Measurements from ENCODE around the gene ARL15. TPM values are rescaled to one million over a fixed set of nuclear protein-coding genes. Genes with fewer than 3 reads are reported as not detected.
"Not testable (repeated sequence)": the region's sequence is repeated elsewhere in the genome, so short reads cannot be mapped to it uniquely, and the experiment has no call there.

ARL15 gene
- total RNA-seq, 1 donor: 29.1 TPM

DNA sequence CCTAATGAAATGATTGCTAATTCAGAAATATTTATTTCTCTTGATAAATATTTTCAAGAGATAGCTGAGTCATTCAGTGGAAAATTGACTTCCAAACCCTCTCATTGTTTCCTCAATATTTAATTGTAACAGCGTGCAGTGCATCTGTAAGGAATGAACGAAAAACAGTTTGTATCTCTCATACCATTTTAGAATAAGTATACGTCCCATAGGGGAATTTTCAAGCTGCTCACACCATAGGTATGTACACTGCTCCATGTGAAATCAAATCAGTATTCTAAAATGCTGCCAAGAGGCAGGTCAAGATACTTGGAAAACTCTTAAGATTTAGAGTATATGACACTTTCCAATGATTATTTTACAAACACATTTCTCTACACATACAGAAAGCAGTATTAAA is 202.2 kb downstream of the ARL15 start:
- DNase-seq (ENCODE audit: low read depth in 2 of 3, low spot score in 2 of 3): no peak

DNA sequence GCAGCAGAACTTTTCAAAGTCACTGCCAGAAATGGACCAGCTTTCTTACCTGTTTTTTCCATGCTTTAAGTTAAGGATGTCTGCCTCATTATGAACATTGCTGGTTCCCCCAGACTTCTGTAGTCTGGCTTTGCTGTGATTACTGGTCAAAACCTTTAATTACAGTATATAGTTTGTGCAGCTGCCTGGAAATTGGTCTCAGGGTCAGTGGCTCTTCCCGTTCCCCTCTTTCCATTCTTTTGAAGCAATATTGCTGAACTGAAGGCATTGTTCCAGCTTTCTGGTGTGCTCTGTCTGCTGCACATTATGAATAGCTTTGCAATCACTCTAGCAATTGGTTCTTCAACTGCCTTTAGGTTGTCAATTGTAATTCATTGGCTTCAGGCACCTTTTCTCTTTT is 206.5 kb downstream of the ARL15 start:
- DNase-seq (ENCODE audit: low read depth in 2 of 3, low spot score in 2 of 3): no peak

DNA sequence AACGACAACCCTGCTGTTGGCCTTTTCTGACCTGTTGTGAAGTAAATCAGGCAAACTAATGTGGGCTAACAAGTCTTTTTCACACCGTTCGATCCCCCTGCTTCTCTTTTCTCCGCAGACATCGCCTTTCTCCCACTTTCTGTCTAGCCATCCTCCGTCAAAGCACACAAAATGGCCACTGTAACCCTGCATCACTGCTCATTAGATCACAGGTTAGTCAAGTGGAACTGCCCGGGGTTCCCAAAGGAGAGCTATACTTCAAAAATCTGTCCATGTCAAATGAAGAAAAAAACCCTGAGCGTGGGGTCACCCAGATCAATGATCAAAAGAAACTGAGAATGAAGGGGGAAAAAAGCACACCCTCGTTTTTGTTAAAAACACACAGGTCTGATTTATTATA is 212.1 kb downstream of the ARL15 start:
- no peak for DNase-seq (ENCODE audit: low read depth in 2 of 3, low spot score in 2 of 3)

DNA sequence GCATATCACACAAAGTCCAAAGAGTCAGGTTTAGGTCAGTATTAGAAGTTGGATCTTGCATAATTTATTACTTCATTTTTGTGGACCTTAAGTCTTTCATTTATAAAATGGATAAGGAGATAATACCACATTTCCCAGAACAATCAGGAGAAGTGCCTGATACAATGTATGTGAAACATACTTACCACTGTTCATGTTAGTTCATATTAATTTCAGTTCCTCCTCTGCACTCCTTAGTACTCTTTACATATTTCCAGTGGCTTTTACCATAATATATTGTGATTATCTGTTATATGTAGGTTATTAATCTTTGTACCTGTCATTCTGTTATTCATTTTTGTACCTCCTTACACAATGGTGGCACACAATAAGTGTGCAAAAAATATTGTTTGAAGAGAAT is 214.4 kb downstream of the ARL15 start:
- DNase-seq (ENCODE audit: low read depth in 2 of 3, low spot score in 2 of 3): no peak

DNA sequence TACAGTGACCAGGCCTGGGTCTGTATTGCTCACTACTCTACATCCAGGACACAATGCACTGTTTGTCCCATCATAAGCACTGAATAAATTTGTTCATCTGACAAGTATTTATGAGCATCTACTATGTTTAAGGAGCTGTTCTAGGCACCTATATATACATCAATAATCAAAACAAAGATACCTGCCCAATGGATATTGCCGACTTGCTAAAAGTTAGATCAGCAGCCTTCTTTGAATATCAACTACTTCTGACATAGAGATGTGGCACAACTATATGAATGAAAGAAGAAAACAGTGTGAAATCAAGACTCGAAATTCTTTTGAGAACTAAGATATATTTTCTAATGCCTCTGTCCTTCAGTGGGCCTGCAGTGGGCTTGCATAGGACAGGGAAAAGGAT is 215.7 kb downstream of the ARL15 start:
- DNase-seq (ENCODE audit: low read depth in 2 of 3, low spot score in 2 of 3): no peak

DNA sequence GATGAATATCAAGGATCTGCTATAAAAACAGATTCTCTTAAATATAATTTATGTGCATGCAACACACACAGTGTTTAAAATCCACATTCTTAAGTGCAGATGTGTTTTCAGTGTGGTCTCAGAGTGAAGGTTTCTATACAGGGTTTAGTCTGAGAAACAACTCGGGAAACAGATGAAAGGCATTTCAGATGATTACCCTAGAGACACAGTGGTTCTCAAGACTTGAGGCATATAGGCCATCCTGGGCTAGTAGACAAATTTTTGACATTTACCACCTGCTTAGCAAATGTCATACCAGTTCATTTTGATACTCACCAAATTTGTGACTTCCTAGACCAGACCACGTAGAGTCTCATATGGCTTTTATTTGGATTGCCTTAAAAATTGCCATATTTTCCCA is 216.5 kb downstream of the ARL15 start:
- DNase-seq (ENCODE audit: low read depth in 2 of 3, low spot score in 2 of 3): no peak

DNA sequence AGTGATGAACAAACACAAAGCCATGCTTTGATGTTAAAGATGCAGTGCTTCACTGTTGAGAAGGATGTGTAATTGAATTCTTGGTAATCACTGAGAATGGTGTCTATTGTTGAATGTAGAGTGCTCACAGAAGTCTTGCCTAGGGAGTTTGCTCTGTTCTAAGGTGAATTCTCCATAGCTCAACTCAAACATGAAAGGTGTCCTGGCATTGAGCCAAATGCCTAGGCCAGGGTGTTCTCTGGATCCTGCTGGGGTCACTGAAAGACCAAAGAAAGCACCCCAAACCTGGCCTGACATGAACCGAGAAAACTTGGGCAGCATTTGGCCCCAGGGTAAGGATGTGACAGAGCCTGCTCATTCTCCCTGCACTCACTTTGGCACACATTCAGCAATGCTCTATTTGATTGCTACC is 217.3 kb downstream of the ARL15 start:
- DNase-seq (ENCODE audit: low read depth in 2 of 3, low spot score in 2 of 3): no peak

DNA sequence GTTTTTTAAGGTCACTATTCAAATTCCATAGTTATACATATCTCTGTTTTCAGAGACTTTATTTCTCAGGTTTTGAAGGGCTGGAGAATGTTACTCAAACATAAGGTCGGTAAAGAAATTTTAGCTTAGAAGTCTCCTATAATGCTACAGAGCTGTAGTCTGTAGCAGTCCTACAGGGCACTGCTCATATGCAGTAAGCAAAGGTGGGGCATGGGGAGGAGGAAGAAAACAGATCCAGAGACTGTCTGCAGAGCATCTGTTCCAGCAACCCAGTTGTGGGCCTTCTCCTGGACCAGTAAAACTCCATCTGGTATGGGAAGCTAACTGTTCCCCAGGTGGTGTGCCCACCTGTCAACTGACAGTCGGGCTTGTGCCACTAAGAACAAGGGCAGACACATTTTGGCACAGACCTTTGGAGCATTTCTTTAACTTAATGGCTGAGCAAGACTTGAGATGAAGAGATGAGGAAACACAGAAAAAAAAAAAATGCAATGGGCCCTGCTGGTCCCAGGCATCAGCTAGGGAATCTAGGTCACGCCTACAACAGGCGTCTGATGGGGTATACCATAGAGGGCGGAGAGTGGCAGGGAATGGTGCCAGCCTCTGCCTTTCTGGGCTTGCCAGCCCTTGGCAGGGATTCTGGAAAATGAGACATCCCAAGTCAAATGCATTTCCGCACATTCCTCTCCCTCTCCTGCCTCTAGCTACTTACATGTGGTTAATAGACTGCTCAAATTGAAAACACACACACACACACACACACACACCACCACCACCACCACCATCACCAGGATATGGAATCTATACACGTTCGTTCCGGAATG is 218.9 kb downstream of the ARL15 start:
- no peak for DNase-seq (ENCODE audit: low read depth in 2 of 3, low spot score in 2 of 3)

DNA sequence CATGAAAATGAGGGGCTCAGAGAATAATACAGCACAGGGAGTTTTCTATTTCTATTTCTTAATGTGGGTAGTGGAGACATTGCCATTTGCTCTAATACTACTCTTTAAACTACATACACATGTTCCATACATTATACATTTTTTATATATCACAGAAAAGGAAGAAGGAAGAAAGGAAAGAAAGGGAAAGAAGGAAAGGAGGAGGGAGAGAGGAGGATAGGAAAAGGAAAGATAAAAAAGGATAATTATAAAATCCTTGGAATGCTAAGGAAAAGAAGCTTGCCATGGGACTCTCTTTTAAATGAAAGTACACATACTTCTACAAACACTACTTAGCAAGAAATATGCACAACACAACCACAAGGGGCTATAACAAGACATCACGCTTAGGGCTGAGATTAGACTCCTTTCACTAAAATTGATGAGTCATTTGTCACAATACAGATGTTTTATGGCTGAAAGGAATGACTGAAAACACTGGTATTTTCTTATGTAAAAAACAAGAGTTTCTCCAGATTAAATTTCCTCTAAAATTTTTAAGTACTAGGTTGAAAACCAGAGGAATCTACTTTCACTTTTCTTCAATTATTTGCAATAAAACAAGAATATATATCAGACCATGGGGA is 219.8 kb downstream of the ARL15 start:
- peak in 2 of 3 donors; percentile 9 to 47 for DNase-seq (ENCODE audit: low read depth in 2 of 3, low spot score in 2 of 3)

DNA sequence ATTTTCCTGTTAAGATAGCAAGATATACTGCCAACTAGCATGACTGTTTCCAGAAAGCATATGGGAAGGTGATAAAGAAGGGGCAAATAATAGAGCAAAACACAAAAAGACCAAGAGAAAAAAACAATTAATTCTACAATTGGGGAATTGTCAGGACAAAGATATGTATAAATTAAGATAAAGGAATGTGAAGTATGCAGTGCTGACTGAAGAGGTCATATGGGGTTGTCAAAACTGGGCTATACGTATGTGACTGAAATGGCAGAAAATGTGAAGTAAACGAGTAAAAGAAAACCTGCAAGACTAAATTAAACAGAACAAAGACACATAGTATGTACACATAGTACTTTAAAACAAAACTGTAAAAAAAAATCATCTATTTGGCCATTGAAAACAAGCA is 222.3 kb downstream of the ARL15 start:
- no peak for DNase-seq (ENCODE audit: low read depth in 2 of 3, low spot score in 2 of 3)

DNA sequence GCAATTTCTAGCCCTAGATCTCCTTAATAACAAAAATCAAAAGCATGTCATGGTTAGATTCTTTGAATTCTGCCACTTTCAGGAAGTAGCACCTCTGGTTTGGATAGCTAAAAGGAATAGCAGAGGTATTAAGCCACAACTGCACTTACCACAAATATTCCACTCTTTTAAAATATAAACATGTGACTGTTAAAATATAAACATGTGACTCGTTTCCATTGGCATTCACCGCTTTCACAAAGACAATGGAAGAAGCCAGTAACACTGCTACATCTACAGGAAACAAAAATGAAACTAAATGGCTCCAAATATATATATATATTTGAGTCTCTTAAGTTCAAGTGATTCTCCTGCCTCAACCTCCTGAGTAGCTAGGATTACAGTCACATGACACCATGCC is 222.9 kb downstream of the ARL15 start:
- DNase-seq (ENCODE audit: low read depth in 2 of 3, low spot score in 2 of 3): no peak

DNA sequence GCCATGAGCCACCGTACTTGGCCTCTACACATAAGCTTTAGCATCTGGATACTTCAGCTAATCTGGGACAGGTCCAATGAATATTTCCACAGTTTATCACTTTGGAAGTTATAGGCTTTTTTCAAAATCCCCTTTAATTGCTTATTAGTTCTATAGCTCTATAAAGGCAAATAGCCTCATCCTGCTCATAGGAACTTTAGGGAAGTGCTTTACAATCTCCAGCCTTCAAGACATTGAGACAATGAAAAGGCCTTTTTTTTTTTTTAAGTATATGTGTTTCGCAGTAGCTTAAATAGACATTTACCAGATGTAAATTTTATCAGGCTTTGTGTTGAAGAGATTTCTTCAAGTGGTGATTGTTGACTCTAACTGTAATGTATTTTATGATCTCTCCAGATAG is 224.2 kb downstream of the ARL15 start:
- DNase-seq (ENCODE audit: low read depth in 2 of 3, low spot score in 2 of 3): no peak

DNA sequence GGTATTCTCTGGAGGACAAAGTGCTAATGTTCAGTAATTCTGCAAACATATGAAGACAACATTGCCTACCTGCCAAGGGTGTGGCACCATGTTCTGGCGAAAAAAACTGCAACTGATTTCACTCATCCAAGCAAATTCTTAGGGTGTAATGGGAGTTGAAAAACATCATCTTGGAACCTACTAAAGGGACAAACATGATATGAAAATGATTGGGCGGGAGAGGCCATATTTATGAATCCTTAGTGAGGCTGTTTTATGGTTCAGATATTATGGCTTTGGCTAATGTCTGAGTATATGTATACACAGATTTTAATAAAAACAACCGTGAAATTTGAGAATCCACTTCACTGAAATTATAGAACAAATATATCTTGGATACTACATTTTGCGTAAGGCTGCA is 225.7 kb downstream of the ARL15 start:
- DNase-seq (ENCODE audit: low read depth in 2 of 3, low spot score in 2 of 3): no peak

DNA sequence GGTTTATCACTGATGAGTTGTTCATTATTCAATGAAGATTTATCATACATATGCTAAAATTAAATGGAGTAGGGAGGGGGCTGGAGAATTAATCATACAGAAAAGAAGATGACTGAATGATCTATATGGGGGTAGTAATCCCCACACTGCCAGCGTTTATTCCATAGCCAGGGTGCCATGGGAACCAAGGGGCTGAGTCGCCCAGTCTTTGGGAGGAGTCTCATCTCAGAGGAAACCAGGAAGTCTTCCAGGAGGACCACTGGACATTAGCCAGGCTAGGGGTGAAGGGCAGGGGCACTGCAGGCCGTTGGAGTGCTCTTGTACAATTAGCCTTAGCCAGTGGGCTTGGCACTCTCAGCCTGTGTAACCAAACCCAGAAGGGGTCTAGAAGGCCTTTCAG is 226.5 kb downstream of the ARL15 start:
- no peak for DNase-seq (ENCODE audit: low read depth in 2 of 3, low spot score in 2 of 3)

DNA sequence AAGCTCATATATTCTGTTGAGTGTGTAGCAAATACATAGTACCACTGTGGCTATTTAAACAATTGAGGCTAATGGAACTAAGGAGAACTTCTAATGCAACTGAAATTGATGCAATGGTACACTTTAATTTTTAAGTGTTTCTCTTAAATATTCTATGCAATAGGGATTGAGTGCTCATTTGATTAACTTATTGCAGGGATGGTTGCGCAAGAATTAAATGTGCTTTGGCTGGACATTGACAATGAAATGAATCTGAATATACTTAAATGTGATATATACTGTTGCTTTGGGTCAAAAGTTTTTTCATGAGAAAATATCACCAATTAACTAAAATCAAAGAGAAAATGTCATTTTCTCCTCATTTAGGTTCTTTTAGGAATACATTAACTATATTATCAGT is 227.1 kb downstream of the ARL15 start:
- no peak for DNase-seq (ENCODE audit: low read depth in 2 of 3, low spot score in 2 of 3)

DNA sequence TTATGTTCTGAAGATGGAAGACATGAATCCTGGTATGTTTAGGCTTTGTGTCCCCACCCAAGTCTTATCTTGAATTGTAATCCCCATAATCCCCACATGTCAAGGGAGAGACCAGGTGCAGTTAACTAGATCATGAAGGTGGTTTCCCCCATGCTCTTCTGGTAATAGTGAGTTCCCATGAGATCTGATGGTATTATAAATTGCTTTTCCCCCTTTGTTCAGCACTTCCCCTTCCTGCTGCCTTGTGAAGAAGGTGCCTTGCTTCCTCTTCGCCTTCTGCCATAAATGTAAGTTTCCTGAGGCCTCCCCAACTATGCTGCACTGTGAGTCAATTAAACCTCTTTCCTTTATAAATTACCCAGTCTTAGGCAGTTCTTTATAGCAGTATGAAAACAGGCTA is 229.0 kb downstream of the ARL15 start:
- DNase-seq (ENCODE audit: low read depth in 2 of 3, low spot score in 2 of 3): no peak

DNA sequence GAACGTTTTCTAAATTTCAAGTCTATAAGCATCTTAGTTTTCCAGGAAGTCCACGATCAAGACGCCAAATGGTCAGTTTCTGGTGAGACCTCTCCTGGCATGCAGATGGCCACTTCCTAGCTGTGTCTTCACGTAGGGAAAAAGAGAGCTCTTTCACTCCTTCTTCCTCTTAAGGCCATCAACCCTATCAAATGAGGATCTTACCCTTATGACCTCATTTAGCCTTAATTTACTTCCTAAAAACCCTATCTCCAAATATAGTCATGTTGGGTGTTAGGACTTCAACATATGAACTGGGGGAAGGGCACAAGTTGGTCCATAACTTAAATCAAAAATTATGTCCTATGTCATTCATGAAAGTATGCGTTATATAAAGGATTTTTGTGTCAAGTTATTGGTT is 229.5 kb downstream of the ARL15 start:
- DNase-seq (ENCODE audit: low read depth in 2 of 3, low spot score in 2 of 3): no peak

DNA sequence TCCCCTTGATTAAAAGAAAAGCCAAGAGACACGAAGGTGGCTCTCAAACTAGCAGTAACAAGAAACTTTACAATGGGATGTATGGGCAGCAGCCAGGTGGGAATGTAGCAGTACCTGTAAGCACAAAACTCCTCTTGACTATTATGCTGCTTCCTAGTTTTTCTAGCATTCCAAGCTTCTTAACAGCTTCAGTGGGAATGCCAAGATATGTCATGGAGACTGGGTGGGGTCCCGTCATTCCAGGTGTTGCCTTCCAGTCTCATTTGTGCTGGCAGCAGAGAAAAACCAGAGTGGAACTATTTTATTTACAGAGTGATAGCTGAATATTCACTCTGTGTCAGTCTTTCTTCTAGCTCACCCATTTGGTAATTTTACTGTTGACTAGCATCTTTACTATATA is 236.6 kb downstream of the ARL15 start:
- no peak for DNase-seq (ENCODE audit: low read depth in 2 of 3, low spot score in 2 of 3)

DNA sequence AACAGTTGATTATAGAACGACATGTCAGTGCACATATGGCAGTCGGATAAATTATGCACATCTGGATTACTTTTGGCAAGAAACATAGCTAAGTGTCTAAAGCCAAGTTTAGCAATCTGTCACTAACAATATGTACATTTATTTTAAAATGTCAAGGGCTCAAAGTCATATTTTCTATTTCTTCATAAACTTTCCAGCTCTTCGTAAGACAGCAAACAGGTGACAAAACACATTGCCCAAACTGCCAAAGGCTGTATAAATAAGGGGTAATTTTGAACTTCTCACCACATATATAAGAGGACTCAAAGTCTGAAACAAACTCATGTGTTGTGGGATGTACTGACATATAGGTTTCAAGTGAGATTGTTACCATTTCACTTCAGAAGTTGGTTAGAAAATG is 237.2 kb downstream of the ARL15 start:
- DNase-seq (ENCODE audit: low read depth in 2 of 3, low spot score in 2 of 3): no peak

DNA sequence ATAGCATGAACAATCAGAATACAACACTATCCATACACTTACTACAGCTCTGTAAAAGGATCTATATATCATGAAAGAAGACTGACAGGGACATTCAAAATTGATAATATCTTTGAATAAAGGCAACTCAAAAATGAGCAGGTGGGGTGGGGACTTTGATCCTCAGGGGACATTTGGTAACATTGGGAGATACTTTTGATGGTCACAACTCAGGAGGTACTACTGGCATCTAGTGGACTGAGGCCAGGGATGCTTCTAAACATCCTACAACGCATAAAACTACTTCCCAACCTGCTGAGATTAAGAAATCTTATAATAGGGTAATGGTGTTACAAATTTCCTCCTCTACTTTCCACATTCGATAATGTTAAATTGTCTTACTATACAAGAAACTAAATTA is 243.9 kb downstream of the ARL15 start:
- DNase-seq (ENCODE audit: low read depth in 2 of 3, low spot score in 2 of 3): no peak

DNA sequence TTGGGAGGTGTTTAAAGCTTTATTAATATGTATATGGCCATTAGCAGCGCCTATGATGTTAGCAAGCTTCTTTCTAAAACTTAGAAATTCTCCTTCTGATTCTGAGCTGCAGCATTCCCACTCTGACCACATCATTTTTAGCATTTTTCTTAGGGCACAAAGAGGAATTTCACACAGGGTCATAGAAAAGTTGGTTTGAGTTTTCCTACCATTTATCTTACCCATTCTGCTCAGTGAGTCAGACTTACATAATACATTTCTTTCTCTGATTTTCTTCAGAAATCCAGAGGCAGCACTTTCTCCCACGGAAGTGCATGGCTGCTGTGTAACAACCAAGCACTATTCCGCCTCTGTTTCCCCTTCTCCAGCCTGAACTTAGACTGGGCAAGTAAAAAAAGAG is 246.6 kb downstream of the ARL15 start:
- DNase-seq (ENCODE audit: low read depth in 2 of 3, low spot score in 2 of 3): no peak

DNA sequence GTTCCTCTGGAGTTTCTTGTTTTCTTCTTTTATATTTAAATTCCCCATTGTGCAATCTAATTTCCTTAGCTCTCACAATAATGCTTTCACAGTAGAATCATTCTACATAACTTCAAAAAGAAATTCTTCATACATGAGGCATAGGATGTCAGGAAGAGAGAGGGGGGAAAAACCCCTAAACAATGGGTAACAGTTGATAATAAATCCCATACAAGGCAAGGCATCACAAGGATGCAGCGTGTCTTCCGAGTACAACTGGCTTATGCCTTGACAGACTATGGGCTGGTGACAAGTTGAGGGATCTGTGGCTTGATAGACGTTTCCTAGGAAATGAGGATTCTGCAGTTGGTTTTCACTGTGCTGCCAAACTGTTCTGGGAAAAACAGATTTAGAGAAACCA is 247.4 kb downstream of the ARL15 start:
- no peak for DNase-seq (ENCODE audit: low read depth in 2 of 3, low spot score in 2 of 3)

DNA sequence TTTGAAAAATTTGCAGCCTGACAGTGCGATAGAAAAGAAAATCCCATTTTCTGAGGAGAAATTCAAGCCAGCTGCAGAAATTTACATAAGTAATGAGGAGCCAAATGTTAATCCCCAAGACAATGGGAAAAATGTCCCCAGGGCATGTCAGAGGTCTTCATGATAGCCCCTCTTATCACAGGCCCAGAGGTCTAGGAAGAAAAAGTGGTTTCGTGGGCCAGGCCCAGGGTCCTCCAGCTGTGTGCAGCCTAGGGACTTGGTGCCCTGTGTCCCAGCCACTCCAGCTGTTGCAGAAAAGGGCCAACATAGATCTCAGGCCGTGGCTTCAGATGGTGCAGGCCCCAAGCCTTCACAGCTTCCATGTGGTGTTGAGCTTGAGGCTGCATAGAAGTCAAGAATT is 249.5 kb downstream of the ARL15 start:
- not testable (repeated sequence) for DNase-seq (ENCODE audit: low read depth in 2 of 3, low spot score in 2 of 3)

Measured in hematopoietic multipotent progenitor cell (in vitro differentiated cells).